HepG2 (cell line): ENCODE results near the gene RASSF8. TPM values are rescaled to one million over a fixed set of nuclear protein-coding genes. Genes with fewer than 3 reads are reported as not detected.

Experiments used
- ATAC-seq: fragments of 200-7000 bp; cut with Tn5 transposase; 3 replicates; pipeline ENCODE4 v1.9.1; 2020; ENCODE audit warnings: mild to moderate bottlenecking, moderate library complexity
- BruUV-seq: library from RNA; stranded (reverse); fragments of 400-500 nt; replicated peaks from 2 replicates; lab custom pipeline; 2021; lab: Mats Ljungman, UMichigan
- CTCF ChIA-PET: fragments of 300-600 bp; formaldehyde crosslinking; extraction: SDS; loops from one replicate; lab custom pipeline; 2021; ENCODE audit warnings: low total read pairs, inconsistent platforms, low intra/inter-chr PET ratio; lab: Yijun Ruan, JAX
- POLR2A ChIA-PET: fragments of 350-600 bp; sonication (Branson Sonifier 250); formaldehyde crosslinking; loops from one replicate; lab custom pipeline; 2020; ENCODE audit warnings: antibody characterized with exemption, inconsistent platforms; lab: Yijun Ruan, JAX
- DNase-seq: peaks from one replicate; pipeline ENCODE4 v3.0.0-alpha.2; 2015; ENCODE audit warnings: low spot score
- FAIRE-seq: peaks from 3 replicates; lab custom pipeline; 2011; peaks lifted over from hg19 to GRCh38; lab: Jason Lieb, UNC
- H2AFZ ChIP-seq: one replicate; pipeline ENCODE4 v1.6.1; 2011; ENCODE audit warnings: low read length, inconsistent platforms
- H3K27ac ChIP-seq: fragments of 300-600 bp; 3 replicates; pipeline ENCODE4 v1.8.0; 2011; ENCODE audit warnings: mixed run types, mild to moderate bottlenecking, mixed read lengths, low read length, inconsistent platforms; ENCODE audit not compliant: insufficient read depth; ENCODE audit errors: extremely low read length
- H3K27me3 ChIP-seq, 2 experiments: fragments of 200-600 bp in 1 of 2; 2 replicates in 1 of 2; 3 replicates in 1 of 2; pipeline versions ENCODE4 v1.6.0 to v1.8.0; 2011; ENCODE audit warnings: low read length in 2 of 2, mild to moderate bottlenecking in 2 of 2, moderate library complexity in 2 of 2, inconsistent platforms in 1 of 2; ENCODE audit not compliant: insufficient read depth in 2 of 2, control insufficient read depth in 1 of 2
- H3K36me3 ChIP-seq, 2 experiments: fragments of 200-600 bp in 1 of 2; replicated peaks in 1 of 2; 2 replicates in 1 of 2; 3 replicates in 1 of 2; pipeline versions ENCODE4 v1.5.1 to v1.8.0; 2011; ENCODE audit warnings: low read length in 2 of 2, inconsistent platforms in 1 of 2; ENCODE audit not compliant: insufficient read depth in 2 of 2, control insufficient read depth in 1 of 2
- H3K4me1 ChIP-seq: 2 replicates; pipeline ENCODE4 v1.5.1; 2012; ENCODE audit warnings: low read length, inconsistent platforms; ENCODE audit not compliant: insufficient read depth
- H3K4me2 ChIP-seq: 2 replicates; pipeline ENCODE4 v1.6.0; 2011; ENCODE audit warnings: low read depth, low read length, inconsistent platforms
- H3K4me3 ChIP-seq, 3 experiments: fragments of 200-600 bp in 1 of 3; sonication (generic), shearing (Covaris generic) in 1 of 3; replicated peaks in 1 of 3; 2 replicates each; pipeline ENCODE4 v1.5.1; 2011 to 2016; ENCODE audit warnings: low read length in 3 of 3, inconsistent platforms in 2 of 3, low read depth in 2 of 3, mild to moderate bottlenecking in 2 of 3, control low read depth in 1 of 3, mixed read lengths in 1 of 3; ENCODE audit not compliant: insufficient read depth in 1 of 3
- H3K79me2 ChIP-seq: one replicate; pipeline ENCODE4 v1.6.1; 2011; ENCODE audit warnings: low read length, inconsistent platforms; ENCODE audit not compliant: insufficient read depth
- H3K9ac ChIP-seq: 2 replicates; pipeline ENCODE4 v1.6.0; 2011; ENCODE audit warnings: mild to moderate bottlenecking, low read depth, low read length, inconsistent platforms; ENCODE audit not compliant: insufficient read depth
- H3K9me3 ChIP-seq: 2 replicates; pipeline ENCODE4 v1.5.1; 2012; ENCODE audit warnings: mild to moderate bottlenecking, low read length
- H4K20me1 ChIP-seq: 2 replicates; pipeline ENCODE4 v1.6.0; 2011; ENCODE audit warnings: inconsistent platforms, mild to moderate bottlenecking, low read length, moderate library complexity; ENCODE audit not compliant: insufficient read depth
- ISL2 ChIP-seq: sonication (generic); formaldehyde crosslinking; IDR thresholded peaks from 2 replicates; pipeline ENCODE4 v1.5.0; 2020; ENCODE audit warnings: missing genetic modification reagents
- KDM3A ChIP-seq: IDR thresholded peaks from 2 replicates; pipeline ENCODE4 v1.6.1; 2018; ENCODE audit warnings: low read depth, missing compliant biosample characterization
- MAFF ChIP-seq: IDR thresholded peaks from 2 replicates; pipeline ENCODE4 v1.6.1; 2011; ENCODE audit warnings: low read depth, low read length, improper control_type of control experiment
- POLR2A ChIP-seq, 2 experiments: IDR thresholded peaks; 2 replicates each; pipeline ENCODE4 v1.6.1; 2011; ENCODE audit warnings: low read depth in 2 of 2, low read length in 2 of 2, mild to moderate bottlenecking in 1 of 2, moderate library complexity in 1 of 2; ENCODE audit not compliant: insufficient read depth in 1 of 2
- RFXANK ChIP-seq: IDR thresholded peaks from 2 replicates; pipeline ENCODE4 v1.6.1; 2016
- SP4 ChIP-seq: sonication (generic); formaldehyde crosslinking; IDR thresholded peaks from 2 replicates; pipeline ENCODE4 v1.8.1; 2023; ENCODE audit warnings: mild to moderate bottlenecking, missing genetic modification reagents
- SRY ChIP-seq: sonication (generic); formaldehyde crosslinking; IDR thresholded peaks from 2 replicates; pipeline ENCODE4 v1.8.0; 2022; ENCODE audit warnings: mild to moderate bottlenecking, missing genetic modification reagents
- ZFP37 ChIP-seq: sonication (generic); formaldehyde crosslinking; IDR thresholded peaks from 2 replicates; pipeline ENCODE4 v1.4.0; 2020; ENCODE audit warnings: missing genetic modification reagents, borderline replicate concordance
- ZKSCAN8 ChIP-seq: IDR thresholded peaks from 2 replicates; pipeline ENCODE4 v1.6.1; 2016; ENCODE audit warnings: borderline replicate concordance, missing genetic modification reagents, missing compliant biosample characterization
- ZNF441 ChIP-seq: sonication (generic); formaldehyde crosslinking; IDR thresholded peaks from 2 replicates; pipeline ENCODE4 v1.7.0; 2021; ENCODE audit warnings: missing genetic modification reagents, borderline replicate concordance
- ZNF564 ChIP-seq: sonication (generic); formaldehyde crosslinking; IDR thresholded peaks from 2 replicates; pipeline ENCODE4 v1.8.1; 2023; ENCODE audit warnings: mild to moderate bottlenecking, missing genetic modification reagents
- ZNF589 ChIP-seq: sonication (generic); formaldehyde crosslinking; conservative IDR thresholded peaks from 2 replicates; pipeline ENCODE4 v1.8.0; 2022; ENCODE audit warnings: mild to moderate bottlenecking, moderate library complexity, missing genetic modification reagents
- ZSCAN30 ChIP-seq: sonication (generic); formaldehyde crosslinking; IDR thresholded peaks from 2 replicates; pipeline ENCODE4 v1.5.0; 2020; ENCODE audit warnings: mild to moderate bottlenecking, missing genetic modification reagents
- WGBS: methylation state at CpG from one replicate; pipeline ENCODE4 v1.1.6; 2017; ENCODE audit warnings: low lambda C conversion rate; 5-methylcytosine and 5-hydroxymethylcytosine counted together
- in situ Hi-C: cut with HindIII; loops from 2 replicates; pipeline ENCODE4 v1.10.0; 2017; ENCODE audit warnings: low pct_unique_long_range_greater_than_20kb; ENCODE audit not compliant: extremely low pct_ligation_motif_present
- intact Hi-C: fragments of 100-400 bp; cut with micrococcal nuclease; formaldehyde crosslinking; loops from one replicate; pipeline ENCODE4 v1.10.0; 2022; ENCODE audit not compliant: unreplicated experiment
- polyA plus RNA-seq, 8 experiments: library from polyadenylated mRNA; depleted of rRNA in 3 of 8; stranded (reverse) in 7 of 8; unstranded in 1 of 8; fragments of >200 nt; fragmentation: Illumina TruSeq in 4 of 8; extraction: Trizol in 4 of 8; gene quantifications; 2 replicates each; pipeline versions ENCODE4 v1.2.1 to v1.2.3, GENCODE V29; 2011 to 2016; ENCODE audit warnings: low read depth in 4 of 8, missing spikeins in 1 of 8, mixed read lengths in 1 of 8; ENCODE audit not compliant: insufficient read depth in 1 of 8
- total RNA-seq, 5 experiments: library from RNA; depleted of rRNA; stranded (reverse); fragments of >200 nt; fragmentation: Illumina TruSeq; extraction: Trizol; gene quantifications; 2 replicates each; pipeline ENCODE4 v1.2.3, GENCODE V29; 2016; ENCODE audit warnings: low read depth in 1 of 5
- TF ChIP-seq, protein P1 (sequence below): sonication (generic); formaldehyde crosslinking; IDR thresholded peaks from 2 replicates; pipeline ENCODE4 v1.4.0; 2020; ENCODE audit warnings: mild to moderate bottlenecking, missing genetic modification reagents

Gene RASSF8
- total and polyA plus RNA-seq, 2 of the 13 experiments (the other 11 are each of a cell fraction or from before 2014, with no cell fraction given): 0.82 to 9.2 TPM

DNA sequence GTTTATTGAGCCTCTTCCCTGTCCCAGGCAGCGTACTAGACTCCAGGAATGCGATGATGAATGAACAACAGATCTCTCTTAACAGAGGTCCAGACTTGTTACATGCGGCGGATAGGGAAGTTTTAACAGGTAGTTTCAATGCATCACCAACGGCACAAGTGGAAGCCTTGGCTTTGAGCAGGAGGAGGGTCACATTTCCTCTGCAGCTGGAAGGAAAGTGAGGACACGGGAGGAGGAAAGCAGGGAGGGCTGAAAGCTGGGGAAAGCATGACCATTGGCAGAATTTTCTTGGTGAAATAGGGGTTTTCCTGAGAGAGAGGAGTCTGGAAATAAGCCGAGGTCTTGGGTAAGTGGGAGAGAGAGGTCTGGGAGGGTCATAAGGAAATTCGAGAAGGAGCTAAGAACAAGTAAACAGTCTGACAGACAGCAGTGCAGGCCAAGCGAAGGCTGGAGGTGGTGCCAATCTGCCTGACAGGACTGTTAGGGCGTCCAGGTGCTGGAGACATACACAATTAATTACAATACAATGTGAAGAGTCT lies 150.9 kb downstream of the RASSF8 start:
- Histone ChIP-seq H2AFZ (no peak overlapping the region), H3K4me2 (no peak overlapping the region), H3K4me3 (no peak overlapping the region), H3K27ac (no peak overlapping the region), H3K9me3 (no peaks in the 10 kb centered on the region), H3K27me3 (peaks cover 1 to 8% of the 10 kb centered on the region in 2 experiments; a peak in 1 of 5 replicates), H3K36me3 (no peaks in the 10 kb centered on the region), H3K9ac (no peak overlapping the region), H3K79me2 (no peaks in the 10 kb centered on the region), H4K20me1 (no peaks in the 10 kb centered on the region), H3K4me1 (peaks cover 11% of the 10 kb centered on the region)
- ATAC-seq: no peak
- intact Hi-C loops (no loop called here), in situ Hi-C loops (no loop called here)
- ChIA-PET CTCF (no interaction called here), POLR2A (no interaction called here)
- 37% methylated on average over 10 of the region's 10 CpGs for WGBS
- no peak for FAIRE-seq
- BruUV-seq: no TSS peak
- no peak for DNase-seq
- TF ChIP-seq ZNF589 (CRISPR knock-in tag) (no peak), ZSCAN30 (CRISPR knock-in tag) (no peak), ZNF564 (CRISPR knock-in tag) (no peak), MAFF (no peak), ZKSCAN8 (CRISPR knock-in tag) (no peak), ZNF441 (CRISPR knock-in tag) (no peak), ZFP37 (CRISPR knock-in tag) (no peak), ISL2 (CRISPR knock-in tag) (no peak), RFXANK (CRISPR knock-in tag) (no peak), SP4 (CRISPR knock-in tag) (no peak), SRY (CRISPR knock-in tag) (no peak), KDM3A (CRISPR knock-in tag) (no peak), POLR2A (IDR thresholded peaks at IDR 0.05; ENCODE audit: insufficient read depth in 1 of 2, low read depth in 2 of 2, low read length in 2 of 2) (no peak)
- TF ChIP-seq, protein P1, sequence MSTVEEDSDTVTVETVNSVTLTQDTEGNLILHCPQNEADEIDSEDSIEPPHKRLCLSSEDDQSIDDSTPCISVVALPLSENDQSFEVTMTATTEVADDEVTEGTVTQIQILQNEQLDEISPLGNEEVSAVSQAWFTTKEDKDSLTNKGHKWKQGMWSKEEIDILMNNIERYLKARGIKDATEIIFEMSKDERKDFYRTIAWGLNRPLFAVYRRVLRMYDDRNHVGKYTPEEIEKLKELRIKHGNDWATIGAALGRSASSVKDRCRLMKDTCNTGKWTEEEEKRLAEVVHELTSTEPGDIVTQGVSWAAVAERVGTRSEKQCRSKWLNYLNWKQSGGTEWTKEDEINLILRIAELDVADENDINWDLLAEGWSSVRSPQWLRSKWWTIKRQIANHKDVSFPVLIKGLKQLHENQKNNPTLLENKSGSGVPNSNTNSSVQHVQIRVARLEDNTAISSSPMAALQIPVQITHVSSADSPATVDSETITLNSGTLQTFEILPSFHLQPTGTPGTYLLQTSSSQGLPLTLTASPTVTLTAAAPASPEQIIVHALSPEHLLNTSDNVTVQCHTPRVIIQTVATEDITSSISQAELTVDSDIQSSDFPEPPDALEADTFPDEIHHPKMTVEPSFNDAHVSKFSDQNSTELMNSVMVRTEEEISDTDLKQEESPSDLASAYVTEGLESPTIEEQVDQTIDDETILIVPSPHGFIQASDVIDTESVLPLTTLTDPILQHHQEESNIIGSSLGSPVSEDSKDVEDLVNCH: no peak
